Measurements from ENCODE around the gene GBF1. TPM values are rescaled to one million over a fixed set of nuclear protein-coding genes. Genes with fewer than 3 reads are reported as not detected.

The GBF1 gene
- total RNA-seq, 1 experiment from 2014 or later, result 50.6 TPM

- intact Hi-C loops (cut with micrococcal nuclease), result no loop called here
- Mint-ChIP-seq H3K27ac (ENCODE audit: low read depth, unreplicated experiment) (peak overlapping the region; percentile 67), H3K9me3 (ENCODE audit: unreplicated experiment) (no peaks in the 10 kb centered on the region), H3K36me3 (ENCODE audit: insufficient read depth, unreplicated experiment) (peaks cover 94% of the 10 kb centered on the region), H3K4me1 (ENCODE audit: insufficient read depth, unreplicated experiment) (peaks cover 23% of the 10 kb centered on the region), H3K4me3 (ENCODE audit: unreplicated experiment) (no peak overlapping the region), H3K27me3 (ENCODE audit: insufficient read depth, unreplicated experiment) (no peaks in the 10 kb centered on the region)
- ChIA-PET POLR2A (interaction anchor here (0.6 to 2.0 kb wide), 9 partner anchors 8 to 141 kb away, joined by 3 to 11 read pairs (median 3); partner anchors contain the start of genes FBXL15, GBF1 and NFKB2), CTCF (interaction anchor here (0.9 to 2.0 kb wide), 6 partner anchors 12 to 138 kb away, joined by 4 to 8 read pairs (median 6); partner anchors contain the start of gene C10orf95)
- no peak for DNase-seq (ENCODE audit: unreplicated experiment)
- BruUV-seq (replicated peaks), result no TSS peak
- TF ChIP-seq, protein P1, sequence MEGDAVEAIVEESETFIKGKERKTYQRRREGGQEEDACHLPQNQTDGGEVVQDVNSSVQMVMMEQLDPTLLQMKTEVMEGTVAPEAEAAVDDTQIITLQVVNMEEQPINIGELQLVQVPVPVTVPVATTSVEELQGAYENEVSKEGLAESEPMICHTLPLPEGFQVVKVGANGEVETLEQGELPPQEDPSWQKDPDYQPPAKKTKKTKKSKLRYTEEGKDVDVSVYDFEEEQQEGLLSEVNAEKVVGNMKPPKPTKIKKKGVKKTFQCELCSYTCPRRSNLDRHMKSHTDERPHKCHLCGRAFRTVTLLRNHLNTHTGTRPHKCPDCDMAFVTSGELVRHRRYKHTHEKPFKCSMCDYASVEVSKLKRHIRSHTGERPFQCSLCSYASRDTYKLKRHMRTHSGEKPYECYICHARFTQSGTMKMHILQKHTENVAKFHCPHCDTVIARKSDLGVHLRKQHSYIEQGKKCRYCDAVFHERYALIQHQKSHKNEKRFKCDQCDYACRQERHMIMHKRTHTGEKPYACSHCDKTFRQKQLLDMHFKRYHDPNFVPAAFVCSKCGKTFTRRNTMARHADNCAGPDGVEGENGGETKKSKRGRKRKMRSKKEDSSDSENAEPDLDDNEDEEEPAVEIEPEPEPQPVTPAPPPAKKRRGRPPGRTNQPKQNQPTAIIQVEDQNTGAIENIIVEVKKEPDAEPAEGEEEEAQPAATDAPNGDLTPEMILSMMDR (IDR thresholded peaks at IDR 0.05; ENCODE audit: unreplicated experiment), result no peak
Measured at GRCh38 chr10:102368077-102368476, 122.7 kb downstream of the GBF1 start.

DNA sequence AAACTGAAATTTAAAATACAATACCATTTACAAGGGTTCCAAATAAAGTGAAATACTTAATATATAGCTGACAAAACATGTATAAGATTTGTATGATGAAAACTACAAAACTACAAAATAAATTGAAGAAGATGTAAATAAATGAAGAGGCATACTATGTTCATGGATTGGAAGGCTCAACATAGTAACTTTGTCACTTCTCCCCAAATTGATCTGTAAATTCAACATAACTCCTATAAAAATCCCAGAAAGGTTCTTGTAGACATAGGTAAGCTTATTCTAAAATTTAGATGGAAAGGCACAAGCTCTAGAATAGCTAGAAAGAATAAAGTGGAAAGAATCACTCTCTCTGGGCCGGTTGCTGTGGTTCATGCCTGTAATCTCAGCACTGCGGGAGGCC lies 126.0 kb downstream of the GBF1 start:
- intact Hi-C loops (cut with micrococcal nuclease), result no loop called here
- Mint-ChIP-seq H3K9me3 (ENCODE audit: unreplicated experiment) (no peaks in the 10 kb centered on the region), H3K27me3 (ENCODE audit: insufficient read depth, unreplicated experiment) (no peaks in the 10 kb centered on the region), H3K4me3 (ENCODE audit: unreplicated experiment) (no peak overlapping the region), H3K4me1 (ENCODE audit: insufficient read depth, unreplicated experiment) (peaks cover 19% of the 10 kb centered on the region), H3K27ac (ENCODE audit: low read depth, unreplicated experiment) (no peak overlapping the region), H3K36me3 (ENCODE audit: insufficient read depth, unreplicated experiment) (peaks cover 82% of the 10 kb centered on the region)
- CTCF ChIA-PET, result interaction anchor here (0.8 to 3.5 kb wide), 5 partner anchors 17 to 142 kb away, joined by 3 to 22 read pairs (median 4); no protein-coding TSS in a partner anchor
- BruUV-seq (replicated peaks), result no TSS peak
- TF ChIP-seq, protein P1 (IDR thresholded peaks at IDR 0.05; ENCODE audit: unreplicated experiment), result no peak
- no peak for DNase-seq (ENCODE audit: unreplicated experiment)
- POLR2A ChIA-PET, result interaction anchor here (1.0 kb wide), 1 partner anchor 22 kb away, joined by 3 read pairs; no protein-coding TSS in a partner anchor

GRCh38 chr10:102375250-102375649 lies 129.9 kb downstream of the GBF1 start:
- TF ChIP-seq, protein P1 (IDR thresholded peaks at IDR 0.05; ENCODE audit: unreplicated experiment), result no peak
- H3K4me1 Mint-ChIP-seq (ENCODE audit: insufficient read depth, unreplicated experiment), result no peaks in the 10 kb centered on the region
- no TSS peak for BruUV-seq (replicated peaks)
- no peak for DNase-seq (ENCODE audit: unreplicated experiment)
- no peak overlapping the region for H3K27ac Mint-ChIP-seq (ENCODE audit: low read depth, unreplicated experiment)
- CTCF ChIA-PET, result interaction anchor here (0.7 to 4.9 kb wide), 5 partner anchors 8 to 145 kb away, joined by 3 to 18 read pairs (median 6); no protein-coding TSS in a partner anchor
- H3K36me3 Mint-ChIP-seq (ENCODE audit: insufficient read depth, unreplicated experiment), result peaks cover 71% of the 10 kb centered on the region
- POLR2A ChIA-PET, result interaction anchor here (1.1 kb wide), 1 partner anchor 10 kb away, joined by 3 read pairs; no protein-coding TSS in a partner anchor
- no peaks in the 10 kb centered on the region for H3K9me3 Mint-ChIP-seq (ENCODE audit: unreplicated experiment)
- intact Hi-C loops (cut with micrococcal nuclease), result no loop called here
- H3K4me3 Mint-ChIP-seq (ENCODE audit: unreplicated experiment), result no peak overlapping the region
- H3K27me3 Mint-ChIP-seq (ENCODE audit: insufficient read depth, unreplicated experiment), result no peaks in the 10 kb centered on the region

- H3K36me3 Mint-ChIP-seq (ENCODE audit: insufficient read depth, unreplicated experiment), result peaks cover 71% of the 10 kb centered on the region
- H3K27me3 Mint-ChIP-seq (ENCODE audit: insufficient read depth, unreplicated experiment), result no peaks in the 10 kb centered on the region
- POLR2A ChIA-PET, result interaction anchor here (1.1 to 1.4 kb wide), 2 partner anchors 8 to 9 kb away, joined by 3 read pairs; no protein-coding TSS in a partner anchor
- H3K4me3 Mint-ChIP-seq (ENCODE audit: unreplicated experiment), result no peak overlapping the region
- H3K9me3 Mint-ChIP-seq (ENCODE audit: unreplicated experiment), result no peaks in the 10 kb centered on the region
- no peak for DNase-seq (ENCODE audit: unreplicated experiment)
- no peak overlapping the region for H3K27ac Mint-ChIP-seq (ENCODE audit: low read depth, unreplicated experiment)
- BruUV-seq (replicated peaks), result no TSS peak
- TF ChIP-seq, protein P1 (IDR thresholded peaks at IDR 0.05; ENCODE audit: unreplicated experiment), result no peak
- no peaks in the 10 kb centered on the region for H3K4me1 Mint-ChIP-seq (ENCODE audit: insufficient read depth, unreplicated experiment)
- CTCF ChIA-PET, result interaction anchor here (0.5 to 4.9 kb wide), 8 partner anchors 10 to 754 kb away, joined by 3 to 18 read pairs (median 3); no protein-coding TSS in a partner anchor
- intact Hi-C loops (cut with micrococcal nuclease), result no loop called here
Measured at GRCh38 chr10:102375867-102376266, 130.5 kb downstream of the GBF1 start.
